DND-41 (cell line): ENCODE results near the gene NRDE2.

Experiments used
- ATAC-seq: fragments of 200-7000 bp; cut with Tn5 transposase; 3 replicates; pipeline ENCODE4 v1.9.1; 2021; ENCODE audit warnings: low read depth; ENCODE audit not compliant: insufficient read depth
- DNase-seq: peaks from one replicate; pipeline ENCODE4 v3.0.0-alpha.2; 2020
- H2AFZ ChIP-seq: 2 replicates; pipeline ENCODE4 v1.6.0; 2012; ENCODE audit warnings: low read depth, low read length
- H3K27ac ChIP-seq: 2 replicates; pipeline ENCODE4 v1.5.1; 2012; ENCODE audit warnings: low read length, inconsistent platforms
- H3K27me3 ChIP-seq: fragments of 200-600 bp; sonication (generic); 2 replicates; pipeline ENCODE4 v1.6.0; 2012; ENCODE audit warnings: low read length, mild to moderate bottlenecking, inconsistent platforms; ENCODE audit not compliant: insufficient read depth, poor library complexity
- H3K36me3 ChIP-seq: 2 replicates; pipeline ENCODE4 v1.5.1; 2012; ENCODE audit warnings: low read length, inconsistent platforms; ENCODE audit not compliant: insufficient read depth
- H3K4me1 ChIP-seq: 2 replicates; pipeline ENCODE4 v1.5.1; 2012; ENCODE audit warnings: mild to moderate bottlenecking, low read length; ENCODE audit not compliant: insufficient read depth
- H3K4me2 ChIP-seq: 2 replicates; pipeline ENCODE4 v1.6.0; 2012; ENCODE audit warnings: mild to moderate bottlenecking, moderate library complexity, low read length, inconsistent platforms; ENCODE audit not compliant: insufficient read depth
- H3K4me3 ChIP-seq, 2 experiments: fragments of 200-600 bp in 1 of 2; shearing (Covaris generic) in 1 of 2; 2 replicates each; pipeline ENCODE4 v1.5.1; 2012 to 2016; ENCODE audit warnings: inconsistent platforms in 2 of 2, low read length in 2 of 2, mild to moderate bottlenecking in 2 of 2, low read depth in 1 of 2, moderate library complexity in 1 of 2
- H3K79me2 ChIP-seq: 2 replicates; pipeline ENCODE4 v1.6.0; 2012; ENCODE audit warnings: low read length, inconsistent platforms; ENCODE audit not compliant: insufficient read depth
- H3K9ac ChIP-seq: 2 replicates; pipeline ENCODE4 v1.6.0; 2012; ENCODE audit warnings: low read depth, mild to moderate bottlenecking, inconsistent platforms, low read length, moderate library complexity
- H3K9me3 ChIP-seq: 2 replicates; pipeline ENCODE4 v1.5.1; 2012; ENCODE audit warnings: low read length, moderate library complexity, mild to moderate bottlenecking, inconsistent platforms; ENCODE audit not compliant: insufficient read depth, severe bottlenecking
- H4K20me1 ChIP-seq: 2 replicates; pipeline ENCODE4 v1.6.0; 2012; ENCODE audit warnings: low read length; ENCODE audit not compliant: insufficient read depth
- EZH2 ChIP-seq: IDR thresholded peaks from 3 replicates; pipeline ENCODE4 v1.6.1; 2012; ENCODE audit warnings: borderline replicate concordance, low read depth, mild to moderate bottlenecking, moderate library complexity, low read length, inconsistent platforms; ENCODE audit not compliant: severe bottlenecking
- TF ChIP-seq, protein P1 (sequence below): IDR thresholded peaks from 2 replicates; pipeline ENCODE4 v1.5.1; 2012; ENCODE audit warnings: borderline replicate concordance, low read length, moderate library complexity, mild to moderate bottlenecking; ENCODE audit not compliant: poor library complexity, severe bottlenecking; ENCODE audit errors: extremely low read depth

The NRDE2 gene

DNA sequence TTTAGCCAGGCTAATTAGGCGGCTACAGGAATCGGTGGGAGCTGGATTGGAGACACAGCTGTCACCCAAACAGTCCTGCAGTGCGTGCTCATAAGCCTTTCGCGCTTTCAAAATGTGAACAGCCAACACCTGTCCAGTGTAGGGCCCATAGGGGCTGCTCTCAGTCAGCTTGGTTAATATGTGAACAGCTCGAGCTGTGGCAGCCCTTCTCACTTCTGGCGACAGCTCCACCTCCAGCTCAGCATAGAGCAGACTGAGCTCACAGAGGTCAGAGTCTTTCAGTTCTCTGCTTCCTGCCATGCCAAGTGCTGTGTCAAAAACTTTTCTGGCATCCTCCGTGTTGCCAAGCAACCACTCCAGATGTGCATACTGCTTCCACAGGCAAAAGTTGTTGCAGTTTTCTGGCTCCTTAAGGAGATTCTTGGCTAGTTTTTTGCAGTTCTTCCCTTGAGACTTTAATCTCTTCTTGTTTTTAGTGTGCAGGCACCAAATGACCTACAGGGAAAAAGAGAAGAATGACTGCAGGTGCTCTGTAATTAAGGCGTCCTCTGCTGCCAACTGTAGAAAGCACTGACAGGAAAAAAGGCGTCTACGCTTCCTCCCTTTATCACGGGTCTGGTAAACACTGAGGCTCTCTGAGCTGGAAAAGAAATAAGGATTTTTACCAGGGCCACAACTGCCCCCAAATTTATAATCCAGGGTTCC is 42.9 kb downstream of the NRDE2 start:
- H4K20me1 ChIP-seq: no peaks in the 10 kb centered on the region
- H2AFZ ChIP-seq: no peak overlapping the region
- no peak for TF ChIP-seq EZH2
- TF ChIP-seq, protein P1, sequence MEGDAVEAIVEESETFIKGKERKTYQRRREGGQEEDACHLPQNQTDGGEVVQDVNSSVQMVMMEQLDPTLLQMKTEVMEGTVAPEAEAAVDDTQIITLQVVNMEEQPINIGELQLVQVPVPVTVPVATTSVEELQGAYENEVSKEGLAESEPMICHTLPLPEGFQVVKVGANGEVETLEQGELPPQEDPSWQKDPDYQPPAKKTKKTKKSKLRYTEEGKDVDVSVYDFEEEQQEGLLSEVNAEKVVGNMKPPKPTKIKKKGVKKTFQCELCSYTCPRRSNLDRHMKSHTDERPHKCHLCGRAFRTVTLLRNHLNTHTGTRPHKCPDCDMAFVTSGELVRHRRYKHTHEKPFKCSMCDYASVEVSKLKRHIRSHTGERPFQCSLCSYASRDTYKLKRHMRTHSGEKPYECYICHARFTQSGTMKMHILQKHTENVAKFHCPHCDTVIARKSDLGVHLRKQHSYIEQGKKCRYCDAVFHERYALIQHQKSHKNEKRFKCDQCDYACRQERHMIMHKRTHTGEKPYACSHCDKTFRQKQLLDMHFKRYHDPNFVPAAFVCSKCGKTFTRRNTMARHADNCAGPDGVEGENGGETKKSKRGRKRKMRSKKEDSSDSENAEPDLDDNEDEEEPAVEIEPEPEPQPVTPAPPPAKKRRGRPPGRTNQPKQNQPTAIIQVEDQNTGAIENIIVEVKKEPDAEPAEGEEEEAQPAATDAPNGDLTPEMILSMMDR: no peak
- H3K9me3 ChIP-seq: no peaks in the 10 kb centered on the region
- H3K9ac ChIP-seq: no peak overlapping the region
- ATAC-seq: no peak
- no peak overlapping the region for H3K4me2 ChIP-seq
- DNase-seq: no peak
- peaks cover 81% of the 10 kb centered on the region for H3K36me3 ChIP-seq
- H3K27me3 ChIP-seq: no peaks in the 10 kb centered on the region
- no peak overlapping the region for H3K27ac ChIP-seq
- no peaks in the 10 kb centered on the region for H3K4me1 ChIP-seq
- H3K79me2 ChIP-seq: no peaks in the 10 kb centered on the region
- H3K4me3 ChIP-seq: no peak overlapping the region

DNA sequence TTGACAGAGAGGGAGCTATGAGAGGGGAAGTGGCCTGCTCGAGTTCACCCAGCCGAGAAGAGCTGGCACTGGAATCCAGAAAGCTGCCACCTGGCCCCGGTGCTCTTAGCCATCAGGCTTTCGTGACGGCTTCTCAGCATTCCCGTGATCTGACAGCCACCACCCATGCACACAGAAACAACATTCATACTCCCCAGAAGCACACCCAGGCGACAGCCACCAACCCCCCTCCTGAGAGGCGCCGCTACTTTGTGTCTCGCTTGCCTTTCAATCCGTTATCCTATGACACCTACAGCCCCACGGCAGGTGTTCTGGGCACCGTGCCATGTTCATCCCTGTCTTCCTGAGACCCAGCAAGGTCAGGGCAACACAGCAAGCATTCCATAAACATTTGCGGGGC is 44.0 kb downstream of the NRDE2 start:
- TF ChIP-seq EZH2: no peak
- TF ChIP-seq, protein P1: no peak
- Histone ChIP-seq H2AFZ (no peak overlapping the region), H3K36me3 (peaks cover 78% of the 10 kb centered on the region), H3K27ac (no peak overlapping the region), H3K4me1 (no peaks in the 10 kb centered on the region), H3K9ac (no peak overlapping the region), H3K79me2 (no peaks in the 10 kb centered on the region), H3K4me3 (no peak overlapping the region), H3K27me3 (no peaks in the 10 kb centered on the region), H3K9me3 (no peaks in the 10 kb centered on the region), H3K4me2 (no peak overlapping the region), H4K20me1 (no peaks in the 10 kb centered on the region)
- DNase-seq (no peak), ATAC-seq (no peak)

DNA sequence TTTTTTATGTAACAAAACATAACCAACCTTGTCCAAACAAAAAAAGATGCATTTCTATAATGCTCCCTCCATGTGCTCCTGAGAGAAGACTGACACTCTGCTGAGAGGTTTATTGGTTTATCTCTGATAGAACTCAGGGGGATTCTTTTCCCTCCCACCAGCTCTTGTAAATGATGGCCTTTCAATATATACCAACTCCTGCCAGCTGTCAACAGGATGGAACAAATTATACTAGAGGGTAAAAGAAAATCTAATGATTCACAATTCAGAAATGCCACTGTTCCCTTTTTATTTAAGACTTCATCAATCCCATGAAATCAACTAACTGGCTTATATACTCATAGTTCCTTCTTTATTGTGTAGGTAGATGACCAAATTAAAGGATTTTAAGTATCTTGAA is 50.0 kb downstream of the NRDE2 start:
- Histone ChIP-seq H3K79me2 (no peaks in the 10 kb centered on the region), H3K36me3 (peaks cover 62% of the 10 kb centered on the region), H3K27ac (no peak overlapping the region), H3K4me2 (no peak overlapping the region), H3K4me3 (no peak overlapping the region), H3K27me3 (no peaks in the 10 kb centered on the region), H2AFZ (no peak overlapping the region), H3K4me1 (no peaks in the 10 kb centered on the region), H4K20me1 (no peaks in the 10 kb centered on the region; the same call in 1 of the 2 replicates), H3K9me3 (no peaks in the 10 kb centered on the region), H3K9ac (no peak overlapping the region)
- DNase-seq (no peak), ATAC-seq (no peak)
- TF ChIP-seq EZH2: no peak
- TF ChIP-seq, protein P1: no peak
